ENCODE results near the gene PARVB. TPM values are rescaled to one million over a fixed set of nuclear protein-coding genes. Genes with fewer than 3 reads are reported as not detected.

Gene PARVB
- total RNA-seq, 1 donor from 2014 or later: 39.2 TPM

GRCh38 chr22:44025171-44026065 is 1.3 kb downstream of the PARVB start:
- intact Hi-C loops (cut with micrococcal nuclease): loop anchor here (2.0 kb wide), 1 partner anchor 213 kb away; the partner anchor contains the start of gene EFCAB6

GRCh38 chr22:44026066-44026629 is 2.0 kb downstream of the PARVB start:
- intact Hi-C loops (cut with micrococcal nuclease): no loop called here

- intact Hi-C loops (cut with micrococcal nuclease): loop anchor here (1.0 kb wide), 3 partner anchors 31 to 154 kb away; partner anchors contain the start of gene SAMM50
Measured at GRCh38 chr22:44026630-44027511, 2.8 kb downstream of the PARVB start.

- intact Hi-C loops (cut with micrococcal nuclease): no loop called here
Measured at GRCh38 chr22:44028091-44028490, 4.0 kb downstream of the PARVB start.

GRCh38 chr22:44029069-44029468 is 5.0 kb downstream of the PARVB start:
- intact Hi-C loops (cut with micrococcal nuclease): no loop called here

GRCh38 chr22:44030051-44030701 is 6.1 kb downstream of the PARVB start:
- intact Hi-C loops (cut with micrococcal nuclease): loop anchor here (2.0 kb wide), 1 partner anchor 19 kb away; no protein-coding TSS in a partner anchor

GRCh38 chr22:44030702-44031082 is 6.6 kb downstream of the PARVB start:
- intact Hi-C loops (cut with micrococcal nuclease): loop anchor here (2.0 kb wide), 1 partner anchor 18 kb away; no protein-coding TSS in a partner anchor

GRCh38 chr22:44031158-44031952 is 7.3 kb downstream of the PARVB start:
- intact Hi-C loops (cut with micrococcal nuclease): loop anchor here (2.0 kb wide), 1 partner anchor 17 kb away; no protein-coding TSS in a partner anchor

- intact Hi-C loops (cut with micrococcal nuclease): no loop called here
Measured at GRCh38 chr22:44032126-44032730, 8.1 kb downstream of the PARVB start.

- intact Hi-C loops (cut with micrococcal nuclease): no loop called here
Measured at GRCh38 chr22:44033287-44033686, 9.2 kb downstream of the PARVB start.

GRCh38 chr22:44033694-44034093 is 9.6 kb downstream of the PARVB start:
- intact Hi-C loops (cut with micrococcal nuclease): no loop called here

GRCh38 chr22:44037519-44038375 is 13.6 kb downstream of the PARVB start:
- intact Hi-C loops (cut with micrococcal nuclease): no loop called here

- intact Hi-C loops (cut with micrococcal nuclease): no loop called here
Measured at GRCh38 chr22:44039566-44040171, 15.6 kb downstream of the PARVB start.

GRCh38 chr22:44042249-44043218 is 18.4 kb downstream of the PARVB start:
- intact Hi-C loops (cut with micrococcal nuclease): no loop called here

GRCh38 chr22:44045145-44045544 is 21.0 kb downstream of the PARVB start:
- intact Hi-C loops (cut with micrococcal nuclease): no loop called here

GRCh38 chr22:44046485-44047141 is 22.5 kb downstream of the PARVB start:
- intact Hi-C loops (cut with micrococcal nuclease): no loop called here
